Measurements from ENCODE around the gene IL4.

Gene IL4

DNA sequence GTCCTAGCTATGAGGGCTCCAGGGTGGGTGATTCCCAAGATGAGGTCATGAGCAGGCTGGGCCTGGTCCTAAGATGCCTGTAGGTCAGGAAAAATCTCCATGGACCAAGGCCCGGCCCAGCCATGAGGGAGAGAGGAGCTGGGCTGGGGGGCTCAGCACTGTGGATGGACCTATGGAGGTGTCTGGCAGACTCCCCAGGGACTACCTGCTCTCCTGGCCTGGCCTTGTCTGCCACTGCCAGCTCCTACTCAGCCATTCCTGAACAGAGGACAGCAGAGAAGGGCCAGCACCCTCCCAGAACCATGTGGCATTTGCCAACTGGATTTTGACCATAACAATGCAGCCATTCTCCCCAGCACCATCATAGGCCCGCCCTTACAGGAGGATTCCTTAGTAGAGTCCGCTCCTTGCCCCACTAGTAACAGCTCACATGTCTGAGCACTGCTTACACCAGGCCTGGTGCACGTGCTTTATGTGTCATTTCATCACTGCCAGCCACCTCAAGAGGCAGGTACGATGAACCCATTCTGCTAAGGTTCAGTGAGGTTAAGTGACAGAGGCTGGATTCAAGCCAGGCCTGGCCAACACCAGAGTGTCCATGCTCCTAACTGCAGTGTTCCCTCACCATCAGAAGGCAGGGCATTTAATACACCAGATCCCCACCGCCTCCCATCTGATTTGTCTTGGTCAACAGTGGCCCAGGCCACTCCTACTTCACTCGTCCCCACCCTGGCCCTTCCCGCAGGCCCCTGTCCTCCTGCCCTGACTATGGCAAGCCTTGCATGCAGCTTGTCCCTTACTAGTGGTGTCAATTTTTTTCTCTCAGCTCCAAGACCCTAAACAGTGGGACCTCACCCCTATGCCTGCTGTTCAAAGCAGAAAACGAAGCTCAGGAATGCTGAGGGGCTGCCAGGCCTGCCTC is 15.1 kb upstream of the IL4 start:
- DNase-seq, result no peak

DNA sequence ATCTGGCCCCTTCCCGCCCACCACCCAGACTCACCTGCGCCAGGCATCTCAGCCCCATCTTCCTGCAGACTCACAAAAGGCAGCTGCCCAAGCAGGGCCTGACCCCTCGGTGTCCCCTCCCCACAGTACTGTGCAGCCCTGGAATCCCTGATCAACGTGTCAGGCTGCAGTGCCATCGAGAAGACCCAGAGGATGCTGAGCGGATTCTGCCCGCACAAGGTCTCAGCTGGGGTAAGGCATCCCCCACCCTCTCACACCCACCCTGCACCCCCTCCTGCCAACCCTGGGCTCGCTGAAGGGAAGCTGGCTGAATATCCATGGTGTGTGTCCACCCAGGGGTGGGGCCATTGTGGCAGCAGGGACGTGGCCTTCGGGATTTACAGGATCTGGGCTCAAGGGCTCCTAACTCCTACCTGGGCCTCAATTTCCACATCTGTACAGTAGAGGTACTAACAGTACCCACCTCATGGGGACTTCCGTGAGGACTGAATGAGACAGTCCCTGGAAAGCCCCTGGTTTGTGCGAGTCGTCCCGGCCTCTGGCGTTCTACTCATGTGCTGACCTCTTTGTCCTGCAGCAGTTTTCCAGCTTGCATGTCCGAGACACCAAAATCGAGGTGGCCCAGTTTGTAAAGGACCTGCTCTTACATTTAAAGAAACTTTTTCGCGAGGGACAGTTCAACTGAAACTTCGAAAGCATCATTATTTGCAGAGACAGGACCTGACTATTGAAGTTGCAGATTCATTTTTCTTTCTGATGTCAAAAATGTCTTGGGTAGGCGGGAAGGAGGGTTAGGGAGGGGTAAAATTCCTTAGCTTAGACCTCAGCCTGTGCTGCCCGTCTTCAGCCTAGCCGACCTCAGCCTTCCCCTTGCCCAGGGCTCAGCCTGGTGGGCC is 13.9 kb upstream of the IL4 start:
- no peak for DNase-seq

DNA sequence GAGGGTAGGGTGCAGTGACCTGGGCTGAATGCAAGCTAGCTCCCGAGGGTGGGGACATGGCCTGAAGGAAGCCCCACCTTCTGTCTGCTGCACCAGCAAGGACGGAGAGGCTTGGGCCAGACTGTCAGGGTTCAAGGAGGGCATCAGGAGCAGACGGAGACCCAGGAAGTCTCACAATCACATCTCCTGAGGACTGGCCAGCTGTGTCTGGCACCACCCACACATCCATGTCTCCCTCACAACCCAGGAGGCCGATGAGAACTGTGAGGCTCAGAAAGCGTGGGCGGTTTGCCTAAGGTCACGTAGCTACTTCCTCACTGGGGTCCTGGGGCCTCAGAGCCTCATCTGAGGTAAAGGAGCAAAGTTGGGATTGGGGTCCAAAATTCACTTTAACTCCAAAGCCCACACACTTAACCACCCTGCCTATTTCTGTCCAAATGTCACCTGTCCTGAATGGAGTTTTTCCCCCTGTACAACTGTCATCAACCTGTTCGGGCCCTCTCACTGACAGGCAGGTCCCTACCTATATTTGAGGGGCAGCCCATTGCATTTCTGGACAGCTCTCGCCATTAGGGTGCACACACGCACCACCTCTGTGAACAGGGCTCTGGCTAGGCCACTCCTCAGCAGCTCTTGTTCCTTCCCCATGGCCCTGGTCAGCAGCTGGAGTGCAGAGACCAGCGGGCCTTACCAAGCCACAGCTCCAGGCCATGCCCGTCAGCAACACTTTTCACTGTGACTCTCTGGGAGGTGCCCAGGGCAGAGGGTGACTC is 12.4 kb upstream of the IL4 start:
- DNase-seq, result no peak

DNA sequence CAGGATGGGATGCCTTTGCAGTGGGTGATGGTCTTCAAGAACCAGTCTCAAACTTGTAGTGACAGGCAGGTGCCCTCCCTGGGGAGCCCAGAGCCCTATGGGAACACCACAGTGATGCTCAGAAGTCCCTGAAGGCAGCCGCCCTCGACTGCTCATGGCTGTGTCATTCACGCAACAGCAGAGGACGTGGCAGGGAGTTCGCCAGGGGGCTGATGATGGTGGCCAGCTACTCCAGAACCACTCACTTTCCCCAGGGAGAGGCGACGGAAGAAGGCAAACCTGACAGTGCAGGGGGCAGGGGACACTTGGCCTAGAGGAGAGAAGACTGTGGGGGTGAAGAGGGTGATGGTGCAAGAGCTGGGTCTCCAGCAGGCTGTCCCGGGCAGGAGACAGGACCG is 11.8 kb upstream of the IL4 start:
- no peak for DNase-seq

- DNase-seq, result no peak
These were observed 10.6 kb upstream of the IL4 start for GRCh38 chr5:132662925-132663770.

DNA sequence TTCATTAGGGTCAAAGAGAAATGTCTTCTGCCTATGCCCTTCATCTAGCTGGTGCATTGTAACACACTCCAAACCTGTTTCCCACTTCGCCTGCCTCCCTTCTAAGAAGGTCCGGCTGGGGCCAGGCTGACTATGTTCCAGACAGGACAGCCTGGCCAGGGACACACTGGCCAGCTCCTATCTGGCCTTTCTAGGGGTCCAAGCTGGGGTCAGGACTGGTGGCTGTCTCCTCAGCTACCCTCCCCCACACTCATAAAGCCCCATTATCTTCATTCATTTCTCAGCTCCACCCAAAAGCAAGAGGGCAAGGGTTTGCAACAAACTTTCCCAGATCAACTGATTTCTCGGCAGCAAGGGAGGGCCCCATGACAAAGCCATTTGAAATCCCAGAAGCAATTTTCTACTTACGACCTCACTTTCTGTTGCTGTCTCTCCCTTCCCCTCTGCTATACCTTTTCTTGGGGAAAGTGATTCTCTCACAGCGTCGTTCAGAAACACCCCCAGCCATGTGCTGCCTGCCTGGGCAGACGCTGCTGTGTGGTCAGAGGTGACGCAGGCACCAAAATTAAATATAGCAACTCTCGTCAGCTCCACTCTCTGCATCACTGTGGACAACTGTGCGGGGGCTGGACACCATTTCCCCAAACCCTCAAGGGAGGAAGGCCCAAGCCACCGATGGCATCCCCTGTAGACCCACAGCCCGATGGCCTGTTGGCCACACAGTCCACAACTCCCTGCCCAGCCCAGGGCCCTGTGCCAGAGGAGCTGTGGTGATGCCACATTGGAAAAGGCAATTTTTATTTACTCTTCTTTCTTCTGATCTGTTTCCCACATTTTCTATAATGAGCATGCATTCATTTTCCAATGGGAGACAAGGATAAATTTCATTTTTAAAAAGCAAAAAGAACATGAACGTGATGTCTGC is 9.8 kb upstream of the IL4 start:
- no peak for DNase-seq

- DNase-seq, result no peak
These were observed 9.0 kb upstream of the IL4 start for GRCh38 chr5:132664696-132665209.

DNA sequence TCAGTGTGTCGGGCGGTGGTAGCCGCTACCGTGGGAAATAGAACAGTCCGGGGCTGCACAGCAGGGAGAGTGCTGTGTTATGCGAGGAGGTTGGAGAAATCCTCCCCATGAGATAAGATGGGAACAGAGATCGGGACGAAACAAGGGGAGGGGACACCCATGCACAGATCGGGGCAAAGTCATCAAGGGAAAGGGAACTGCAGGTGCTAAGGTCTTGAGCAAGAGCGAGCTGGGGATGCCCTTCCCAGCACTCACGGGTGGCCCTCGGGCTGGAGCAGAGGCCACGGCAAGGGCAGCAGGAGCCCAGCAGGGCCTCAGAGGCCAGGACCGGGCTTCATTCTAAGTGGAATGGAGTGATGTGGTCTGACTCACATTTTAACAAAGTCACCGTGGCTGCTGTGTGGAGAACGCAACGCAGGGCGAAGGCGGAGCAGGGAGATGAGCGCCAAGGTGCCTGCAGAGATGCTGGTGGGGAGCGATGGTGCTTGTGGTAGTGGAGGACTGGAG is 8.2 kb upstream of the IL4 start:
- DNase-seq, result no peak

GRCh38 chr5:132666310-132667123 is 7.3 kb upstream of the IL4 start:
- no peak for DNase-seq

- no peak for DNase-seq
These were observed 6.5 kb upstream of the IL4 start for GRCh38 chr5:132667309-132667708.

GRCh38 chr5:132667761-132668705 is 5.8 kb upstream of the IL4 start:
- DNase-seq, result no peak

DNA sequence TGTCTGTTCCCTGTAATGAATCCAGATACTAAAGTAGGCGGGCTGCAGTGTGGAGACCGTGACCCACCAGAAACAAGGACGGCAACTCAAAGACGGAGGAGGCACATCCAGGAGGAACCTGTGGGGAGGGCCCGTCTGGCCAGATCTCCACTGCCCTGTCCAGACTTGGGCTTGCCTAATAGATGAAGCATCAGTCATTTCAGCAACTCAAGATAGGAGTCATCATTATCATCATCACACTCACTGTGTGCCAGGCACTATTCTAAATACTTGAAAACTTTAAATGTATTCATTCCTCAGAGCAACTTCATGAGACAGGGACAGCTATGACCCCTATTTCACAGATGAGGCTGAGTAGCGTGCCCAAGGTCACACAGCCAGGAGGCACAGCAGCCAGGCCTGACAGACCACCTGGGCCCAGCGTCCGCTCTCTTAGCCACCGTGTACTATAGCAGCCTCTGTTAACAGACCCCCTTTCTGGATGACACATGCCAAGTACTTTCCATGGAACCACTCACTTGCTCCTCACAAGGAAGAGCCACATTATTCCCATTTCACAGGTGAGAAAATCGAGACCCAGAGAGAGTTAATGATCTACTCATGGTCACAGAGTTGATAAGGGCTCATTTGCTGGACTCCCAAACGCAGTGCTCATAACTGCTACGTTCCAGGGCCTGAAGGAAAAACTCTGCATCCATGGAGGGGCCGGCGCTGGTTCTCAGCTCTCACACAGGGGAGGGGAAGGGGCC is 4.9 kb upstream of the IL4 start:
- no peak for DNase-seq

GRCh38 chr5:132669455-132669820 is 4.4 kb upstream of the IL4 start:
- no peak for DNase-seq

DNA sequence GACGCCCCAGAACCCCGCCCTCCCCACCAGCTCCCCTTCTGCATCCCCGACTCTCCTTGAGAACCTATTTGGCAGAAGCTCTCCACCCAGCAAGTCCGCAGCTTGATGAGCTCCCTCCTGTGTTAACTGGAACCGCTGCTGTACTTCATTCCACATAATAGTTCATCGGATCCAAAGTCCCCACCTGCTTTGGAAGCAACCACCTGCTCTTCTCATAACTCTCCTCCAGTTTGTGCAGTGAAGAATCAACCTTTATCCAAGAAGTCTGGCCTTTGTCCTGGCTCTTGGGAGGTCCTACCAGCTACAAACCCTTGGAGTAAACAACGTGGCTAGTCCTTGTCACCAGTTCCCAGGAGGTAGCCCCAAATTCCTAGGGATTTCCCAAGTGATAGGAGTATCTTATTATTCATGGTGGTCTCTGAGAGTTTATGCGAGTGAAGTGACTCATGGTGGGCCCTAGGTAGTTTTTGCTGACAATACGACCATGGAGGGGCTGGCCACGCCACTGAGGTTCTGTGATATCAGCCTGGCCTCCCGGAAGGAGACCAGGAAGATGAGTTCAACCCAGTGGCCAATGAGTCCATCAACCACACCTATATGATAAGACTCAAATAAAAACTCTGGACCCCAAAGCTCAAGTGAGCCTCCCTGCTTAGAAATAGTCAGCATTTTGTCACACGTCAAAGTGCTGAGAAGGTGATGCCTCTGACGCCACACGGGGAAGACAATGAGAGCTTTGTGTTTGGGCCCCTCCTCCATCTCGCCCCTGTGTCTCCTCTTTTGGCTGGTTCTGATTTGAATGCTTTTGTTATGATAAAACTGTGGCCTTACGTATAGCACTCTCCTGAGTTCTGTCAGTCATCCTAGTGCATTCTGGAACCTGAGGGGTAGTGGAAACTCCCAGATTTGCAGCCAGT is 3.6 kb upstream of the IL4 start:
- no peak for DNase-seq

- no peak for DNase-seq
These were observed 2.8 kb upstream of the IL4 start for GRCh38 chr5:132671000-132671399.

- DNase-seq, result no peak
These were observed 301 bp upstream of the IL4 start for GRCh38 chr5:132673488-132673887.

Data from SHP77 (cell line).